ENCODE measurements around the gene CLMP.
"Not testable (repeated sequence)": the region's sequence is repeated elsewhere in the genome, so short reads cannot be mapped to it uniquely, and the experiment has no call there.

The CLMP gene

DNA sequence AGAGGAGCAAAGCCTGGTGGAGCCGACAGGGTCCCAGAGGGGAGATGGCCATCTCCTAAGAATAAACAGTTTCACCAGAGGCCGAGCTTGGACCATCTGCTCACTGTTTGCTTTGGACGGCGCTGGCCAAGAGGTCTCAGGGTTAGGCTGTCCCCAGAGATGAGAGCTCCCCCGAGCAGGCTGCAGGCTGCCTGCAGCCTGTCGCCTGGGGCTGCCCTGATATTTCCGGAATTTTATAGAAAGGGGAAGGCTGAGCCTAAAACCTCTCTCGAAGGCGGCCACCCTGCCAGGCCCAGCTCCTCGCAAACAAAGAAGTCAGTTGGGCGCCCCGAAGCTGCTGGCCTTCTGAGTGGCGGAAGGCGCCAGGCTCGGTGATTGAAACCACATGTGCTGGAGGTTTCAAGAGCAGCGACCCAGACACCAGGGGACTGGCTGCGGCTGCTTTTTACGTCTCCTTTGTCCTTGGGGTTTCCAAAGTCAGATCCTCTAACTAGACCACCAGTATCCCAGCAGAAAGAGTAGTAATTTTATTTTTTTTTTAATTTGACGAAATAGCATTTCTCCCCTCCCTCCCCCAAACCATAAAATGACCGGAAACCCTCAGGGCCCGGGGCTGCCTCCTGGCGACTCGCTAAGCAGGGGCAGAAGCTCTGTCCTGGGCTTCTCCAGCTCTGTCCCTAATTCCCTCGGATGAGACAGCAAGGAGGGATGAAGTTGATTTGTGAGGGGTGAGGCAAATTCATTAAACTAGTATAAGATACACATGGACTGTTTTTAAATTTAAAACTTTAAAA lies 57.4 kb downstream of the CLMP start:
- no peak for TF ChIP-seq CTCF (IDR thresholded peaks at IDR 0.05; ENCODE audit: borderline replicate concordance, control extremely low read depth, extremely low read depth, insufficient read depth, missing control alignments)
- peak; percentile 38 for DNase-seq (ENCODE audit: low spot score)
- in situ Hi-C loops (cut with MboI; ENCODE audit: low sequenced_read_pairs, unreplicated experiment) = no loop called here

GRCh38 chr11:123135863-123136446 lies 59.1 kb downstream of the CLMP start:
- TF ChIP-seq CTCF (IDR thresholded peaks at IDR 0.05; ENCODE audit: borderline replicate concordance, control extremely low read depth, extremely low read depth, insufficient read depth, missing control alignments) = no peak

GRCh38 chr11:123132881-123133280 lies 62.2 kb downstream of the CLMP start:
- DNase-seq (ENCODE audit: low spot score) = no peak
- in situ Hi-C loops (cut with MboI; ENCODE audit: low sequenced_read_pairs, unreplicated experiment) = no loop called here
- TF ChIP-seq CTCF (IDR thresholded peaks at IDR 0.05; ENCODE audit: borderline replicate concordance, control extremely low read depth, extremely low read depth, insufficient read depth, missing control alignments) = no peak

More at GRCh38 chr11:123135863-123136446, 59.1 kb downstream of the CLMP start:
- in situ Hi-C loops (cut with MboI; ENCODE audit: low sequenced_read_pairs, unreplicated experiment) = no loop called here
- no peak for DNase-seq (ENCODE audit: low spot score)

- DNase-seq (ENCODE audit: low spot score); in situ Hi-C loops (cut with MboI; ENCODE audit: low sequenced_read_pairs, unreplicated experiment): not testable (repeated sequence)
These were observed 62.8 kb downstream of the CLMP start for GRCh38 chr11:123132034-123132766.

GRCh38 chr11:123129920-123130319 lies 65.1 kb downstream of the CLMP start:
- in situ Hi-C loops (cut with MboI; ENCODE audit: low sequenced_read_pairs, unreplicated experiment) = no loop called here
- no peak for TF ChIP-seq CTCF (IDR thresholded peaks at IDR 0.05; ENCODE audit: borderline replicate concordance, control extremely low read depth, extremely low read depth, insufficient read depth, missing control alignments)
- DNase-seq (ENCODE audit: low spot score) = no peak

GRCh38 chr11:123125169-123125568 lies 69.9 kb downstream of the CLMP start:
- in situ Hi-C loops (cut with MboI; ENCODE audit: low sequenced_read_pairs, unreplicated experiment) = no loop called here
- DNase-seq (ENCODE audit: low spot score) = no peak
- TF ChIP-seq CTCF (IDR thresholded peaks at IDR 0.05; ENCODE audit: borderline replicate concordance, control extremely low read depth, extremely low read depth, insufficient read depth, missing control alignments) = no peak
